Frontal cortex (tissue), 4 donors: ENCODE data around the gene ABCA3. TPM values are rescaled to one million over a fixed set of nuclear protein-coding genes. Genes with fewer than 3 reads are reported as not detected.
"Not testable (repeated sequence)": the region's sequence is repeated elsewhere in the genome, so short reads cannot be mapped to it uniquely, and the experiment has no call there.

Experiments used
- DNase-seq, 2 donors: peaks; one replicate each; pipeline ENCODE4 v3.0.0; 2012; ENCODE audit warnings: low spot score in 2 of 2
- FAIRE-seq: peaks from 2 replicates; lab custom pipeline; 2012; peaks lifted over from hg19 to GRCh38; lab: Jason Lieb, UNC
- total RNA-seq: library from RNA; depleted of rRNA; stranded (reverse); fragments of >200 nt; gene quantifications from one replicate; pipeline ENCODE4 v1.2.3, GENCODE V29; 2014
- donor health status: control.
- donor health status: control.
- donor health status: control.

Gene ABCA3
- 36.3 TPM for total RNA-seq

DNA sequence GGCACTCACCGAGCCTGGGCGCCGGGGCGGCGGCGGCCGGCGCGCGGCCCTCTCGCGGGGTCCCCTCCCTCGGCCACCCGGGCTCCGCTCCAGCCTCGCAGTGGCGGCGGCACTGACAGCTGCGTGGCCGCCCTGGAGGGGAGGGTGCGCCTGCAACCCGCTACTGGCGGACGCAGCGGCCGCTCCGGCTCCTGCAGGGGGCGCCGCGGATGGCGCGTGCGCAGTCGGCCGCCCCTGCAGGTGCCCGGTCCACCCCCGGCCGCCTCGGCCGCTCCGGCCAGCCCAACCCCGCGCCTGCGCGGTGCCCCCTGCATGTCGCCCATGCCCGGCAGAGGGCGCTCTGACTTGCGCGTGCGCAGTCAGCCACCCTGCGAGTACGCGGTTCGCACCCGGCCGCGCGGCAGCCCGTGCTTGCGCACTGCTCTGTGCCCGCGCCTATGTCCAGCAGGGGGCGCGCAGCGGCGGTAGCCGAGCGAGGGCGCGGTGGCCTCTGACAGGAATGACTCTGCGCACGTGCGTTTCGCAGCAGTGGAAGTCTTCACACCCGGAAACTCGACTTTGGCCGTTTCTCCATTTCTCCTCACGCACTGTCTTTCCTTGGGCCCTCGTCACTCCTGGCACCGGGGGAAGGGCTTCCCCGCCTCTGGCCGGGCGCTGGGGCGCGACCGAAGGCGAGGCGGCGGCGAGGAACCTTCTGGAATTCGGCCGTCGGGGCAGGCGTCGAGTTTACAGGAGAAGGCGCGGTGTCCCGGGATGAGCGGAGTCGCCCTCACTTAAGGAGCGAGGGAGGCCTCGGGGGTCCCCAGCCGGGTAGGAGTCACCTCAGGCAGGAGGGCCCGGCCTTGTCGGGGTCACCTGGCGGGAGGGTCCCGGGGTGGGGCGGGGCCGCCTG, at the start of gene ABCA3:
Gene ABCA3, minus strand, starts transcription at position 165 of the 892 bp plus-strand sequence. CDS start 14,262 bp downstream, outside the sequence.
- FAIRE-seq: no peak
- peak; percentile 98 to 99 for DNase-seq

DNA sequence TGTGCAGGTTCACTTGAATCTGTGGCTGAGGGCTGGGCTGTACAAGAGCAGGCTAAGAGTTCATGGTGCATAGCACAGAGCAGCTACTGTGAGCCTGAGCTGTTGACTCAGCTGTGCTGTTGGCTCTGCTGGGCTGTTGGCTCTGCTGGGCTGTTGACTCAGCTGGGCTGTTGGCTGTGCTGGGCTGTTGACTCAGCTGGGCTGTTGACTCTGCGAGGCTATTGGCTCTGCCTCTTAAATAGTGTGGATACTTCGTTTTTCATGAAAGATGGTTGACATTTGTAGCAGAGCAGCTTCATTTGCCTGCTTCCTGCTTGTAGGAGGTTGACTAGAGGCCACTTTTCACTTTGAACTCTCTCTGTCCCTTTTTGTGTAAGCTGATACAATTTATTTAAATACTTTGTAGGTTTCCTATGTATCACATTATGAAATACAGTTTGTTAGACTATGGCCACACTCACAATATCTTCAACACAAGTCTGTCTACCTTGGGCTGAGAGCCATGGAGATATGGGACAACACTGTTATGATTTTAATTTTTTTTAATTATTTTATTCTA, 48.4 kb upstream of the ABCA3 start:
- FAIRE-seq (no peak), DNase-seq (no peak)

DNA sequence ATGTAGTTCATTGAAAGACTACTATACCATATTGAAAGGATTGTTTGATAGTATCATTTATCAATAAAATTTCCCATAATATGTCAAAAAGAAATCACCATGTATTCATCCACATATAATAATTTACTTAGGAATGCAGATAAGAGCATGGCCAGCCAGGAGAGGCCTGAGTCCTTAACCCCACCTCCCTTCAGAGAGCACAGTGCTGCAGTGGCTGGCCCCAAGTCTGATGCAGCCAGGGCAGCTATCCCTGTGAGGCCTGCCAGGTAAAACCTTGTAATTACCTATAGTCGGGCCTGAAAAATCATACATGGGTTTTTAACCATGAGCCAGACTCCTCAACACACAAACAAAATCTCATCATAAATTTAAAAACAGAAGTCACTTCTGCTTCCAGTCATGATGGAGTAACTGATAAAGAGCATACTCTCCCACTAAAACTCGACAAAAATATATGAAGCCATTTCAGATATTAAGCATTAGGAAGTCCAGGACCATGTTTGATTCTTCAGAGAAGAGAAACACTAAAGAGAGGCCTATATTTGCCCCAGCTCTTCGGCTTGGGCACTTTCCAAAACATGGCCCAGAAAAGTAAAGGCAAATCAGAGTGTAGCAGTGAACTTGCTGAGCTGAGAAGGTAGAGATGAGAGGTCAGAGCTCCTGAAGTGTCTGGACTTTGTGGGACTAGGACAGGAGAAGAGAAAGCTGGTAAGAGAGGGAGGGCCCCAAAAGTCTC, 47.8 kb upstream of the ABCA3 start:
- no peak for FAIRE-seq
- DNase-seq: no peak

DNA sequence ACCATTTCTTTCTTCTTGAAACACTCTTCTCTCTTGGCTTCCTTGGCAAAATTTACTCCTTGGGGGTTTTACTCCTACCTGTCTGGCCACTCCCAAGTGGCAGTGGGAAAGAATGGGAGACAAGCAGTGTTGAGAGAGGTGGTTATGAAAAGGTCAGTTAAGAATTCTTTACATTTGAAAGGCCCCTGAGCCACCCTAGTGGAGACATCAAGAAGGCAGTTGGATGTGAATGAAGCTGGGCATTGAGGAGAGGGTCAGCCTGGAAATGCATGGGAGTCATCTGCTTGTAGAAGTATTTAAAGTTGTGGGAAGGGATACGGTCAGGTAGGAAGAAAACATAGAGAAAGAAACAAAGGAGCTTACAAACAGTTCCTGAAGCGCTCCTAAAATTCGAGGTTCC, 46.5 kb upstream of the ABCA3 start:
- DNase-seq (no peak), FAIRE-seq (no peak)

DNA sequence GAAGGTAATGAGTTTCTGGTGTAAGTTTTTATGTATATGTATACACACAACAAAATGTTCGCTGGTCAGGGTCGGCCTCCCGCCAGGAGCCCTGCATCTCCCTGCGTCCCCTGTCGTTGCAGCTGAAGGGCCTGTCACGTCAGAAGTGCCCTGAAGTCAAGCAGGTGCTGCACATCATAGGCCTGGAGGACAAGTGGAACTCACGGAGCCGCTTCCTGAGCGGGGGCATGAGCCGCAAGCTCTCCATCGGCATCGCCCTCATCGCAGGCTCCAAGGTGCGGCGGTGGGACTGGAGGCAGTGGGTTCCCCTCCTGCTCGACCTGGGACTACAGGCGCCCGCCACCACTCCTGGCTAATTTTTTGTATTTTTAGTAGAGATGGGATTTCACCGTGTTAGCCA, 45.5 kb upstream of the ABCA3 start:
- DNase-seq, FAIRE-seq: not testable (repeated sequence)

DNA sequence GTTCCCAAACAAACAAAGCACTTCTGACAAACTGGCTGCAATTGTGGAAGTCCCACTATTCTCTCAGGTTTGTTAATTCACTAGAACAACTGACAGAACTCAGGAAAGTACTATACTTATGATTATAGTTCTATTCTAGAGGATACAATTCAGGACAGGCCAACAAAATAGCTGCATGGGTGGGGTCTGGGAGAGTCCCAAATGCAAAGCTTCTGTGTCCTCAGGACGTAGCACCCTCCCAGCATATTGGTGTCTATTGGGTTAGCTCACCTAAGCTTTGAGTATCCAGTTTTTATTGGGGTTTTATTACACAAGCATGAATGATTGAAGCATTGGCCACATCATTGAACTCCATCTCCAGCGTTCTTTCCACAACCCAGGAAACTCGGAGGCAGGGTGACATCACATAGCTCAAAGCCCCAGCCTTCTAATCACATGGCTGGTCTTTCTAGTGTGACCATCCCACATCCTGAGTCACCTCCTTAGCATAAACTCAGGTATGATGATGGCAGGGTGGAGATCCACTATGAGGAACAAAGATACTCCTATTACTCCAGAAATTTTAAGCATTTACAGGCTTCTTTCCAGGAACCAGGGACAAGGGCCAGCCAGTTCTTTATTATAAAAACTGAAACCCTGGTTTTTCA, 44.8 kb upstream of the ABCA3 start:
- DNase-seq (no peak), FAIRE-seq (no peak)

DNA sequence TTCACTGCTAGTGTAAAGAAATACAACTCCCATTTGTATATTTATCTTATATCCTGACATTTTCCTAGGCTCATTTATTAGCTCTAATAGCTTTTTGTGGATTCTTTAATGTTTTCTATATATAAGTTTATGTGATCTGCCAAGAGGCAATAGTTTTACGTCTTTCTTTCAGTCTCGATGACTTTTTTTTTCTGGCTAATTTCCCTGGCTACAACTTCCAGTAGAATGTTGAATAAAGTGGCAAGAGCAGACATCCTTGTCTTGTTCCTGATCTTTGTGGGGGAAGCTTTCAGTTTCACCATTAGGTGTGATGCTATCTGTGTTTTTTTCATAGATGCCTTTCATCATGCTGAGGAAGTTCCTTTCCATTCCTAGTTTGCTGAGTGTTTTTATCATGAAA, 43.9 kb upstream of the ABCA3 start:
- FAIRE-seq (no peak), DNase-seq (no peak)

DNA sequence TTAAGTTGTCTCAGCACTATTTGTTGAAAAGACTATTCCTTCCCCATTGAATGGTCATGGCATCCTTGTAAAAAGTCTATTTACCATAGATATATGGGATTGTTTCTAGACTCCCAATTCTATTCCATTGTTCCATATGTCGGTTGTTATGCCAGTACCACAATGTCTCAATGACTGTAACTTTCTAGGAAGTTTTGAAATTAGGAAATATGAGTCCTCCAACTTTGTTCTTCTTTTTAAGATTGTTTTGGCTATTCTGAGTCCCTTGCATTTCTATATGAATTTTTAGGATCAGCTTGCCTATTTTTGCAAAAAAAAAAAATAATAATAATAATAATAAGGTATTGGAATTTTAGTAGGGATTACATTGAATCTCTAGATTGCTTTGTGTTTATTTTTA, 43.0 kb upstream of the ABCA3 start:
- no peak for FAIRE-seq

DNA sequence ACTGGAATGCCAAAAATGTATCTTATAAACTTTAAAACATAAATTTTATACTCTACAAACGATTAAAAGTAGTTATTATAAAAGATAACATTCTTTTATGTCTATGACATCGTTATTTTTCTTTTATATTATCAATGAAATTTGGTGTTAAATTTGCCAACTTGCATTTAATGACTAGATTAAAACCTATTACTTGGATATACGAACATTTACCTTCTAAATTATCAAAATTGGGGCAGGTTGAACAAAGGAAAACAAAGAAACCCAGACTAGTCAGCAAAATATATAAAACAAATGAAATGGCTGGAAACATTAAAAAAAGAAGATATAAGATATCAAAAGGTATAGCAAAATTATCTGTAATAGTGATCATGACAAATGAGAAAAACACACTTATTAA, 34.1 kb upstream of the ABCA3 start:
- FAIRE-seq (no peak), DNase-seq (no peak)

More for the DNA sequence above, 43.0 kb upstream of the ABCA3 start:
- no peak for DNase-seq

DNA sequence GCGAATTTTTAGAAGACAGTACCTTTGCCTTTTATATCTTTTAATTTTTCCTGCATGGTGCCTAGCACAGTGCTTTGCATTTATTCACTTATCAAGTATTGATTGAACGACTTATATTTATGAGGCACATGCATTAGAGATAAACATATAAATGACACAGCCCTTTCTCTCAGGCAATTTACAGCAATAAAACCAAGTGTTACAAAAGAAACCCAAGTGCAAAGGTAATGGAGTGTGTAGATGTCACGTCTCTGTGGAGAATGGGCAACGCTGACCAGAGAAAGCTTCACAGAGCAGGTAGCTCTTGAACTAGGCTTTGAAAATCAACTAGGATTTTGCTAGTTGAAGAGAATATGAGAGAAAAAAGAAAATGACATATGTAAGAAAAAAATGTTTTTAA, 32.6 kb upstream of the ABCA3 start:
- DNase-seq (no peak), FAIRE-seq (no peak)

DNA sequence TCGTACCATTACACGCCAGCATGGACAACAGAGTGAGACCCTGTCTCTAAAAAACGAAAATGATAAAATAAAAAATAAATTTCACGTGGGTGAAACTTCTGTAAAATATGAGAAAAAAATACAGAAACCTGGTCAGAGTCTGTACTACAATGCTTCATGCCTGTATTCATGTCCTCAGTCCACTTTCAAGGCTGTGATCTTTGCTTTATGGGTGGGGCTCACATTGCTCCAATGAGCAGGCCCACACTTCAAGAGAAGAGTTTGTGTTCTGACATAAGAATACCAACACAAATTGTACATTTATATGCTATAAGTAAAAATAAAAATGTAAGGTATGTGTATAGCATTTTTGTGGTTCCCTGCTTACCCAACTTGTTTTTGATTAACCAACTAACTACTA, 32.2 kb upstream of the ABCA3 start:
- DNase-seq (no peak), FAIRE-seq (no peak)

DNA sequence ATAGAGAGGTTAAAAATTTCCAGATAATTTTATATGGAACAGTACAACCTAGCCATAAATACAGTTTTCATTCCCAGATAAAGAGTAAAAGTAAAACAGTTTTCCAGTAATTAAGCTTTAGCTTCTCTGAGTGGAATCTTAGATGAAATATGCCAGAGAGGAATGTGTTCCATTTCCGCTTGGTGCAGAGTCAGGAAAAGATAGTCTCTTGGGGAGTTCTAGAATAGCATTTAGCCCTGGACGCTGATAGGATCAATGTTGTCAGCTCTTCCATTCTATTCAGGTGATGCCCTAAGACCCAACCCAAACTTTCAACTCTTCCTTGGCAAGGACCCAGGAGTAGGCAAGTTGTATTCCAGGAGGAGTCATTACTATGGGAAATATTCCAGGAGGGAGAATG, 30.9 kb upstream of the ABCA3 start:
- FAIRE-seq: no peak

DNA sequence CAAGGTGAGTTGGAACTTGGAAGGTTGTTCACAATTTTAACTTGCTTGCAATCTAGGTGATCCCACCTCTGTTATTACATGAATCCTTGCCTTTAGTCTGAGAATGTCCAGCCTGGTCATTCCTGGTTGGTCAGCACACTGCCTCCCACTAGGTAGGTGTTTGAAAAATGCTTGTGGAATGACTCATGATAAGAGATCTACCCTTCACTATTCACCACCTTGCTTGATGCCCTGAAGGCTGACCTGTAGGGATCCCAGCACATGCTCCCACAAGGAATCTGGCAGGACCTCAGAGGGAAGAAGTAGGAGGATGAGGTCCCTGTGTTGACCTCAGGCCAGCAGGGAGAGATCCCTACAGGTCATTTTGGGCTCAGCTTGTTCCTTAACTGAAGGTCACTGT, 30.2 kb upstream of the ABCA3 start:
- DNase-seq (no peak), FAIRE-seq (no peak)

More for the DNA sequence above, 30.9 kb upstream of the ABCA3 start:
- no peak for DNase-seq

DNA sequence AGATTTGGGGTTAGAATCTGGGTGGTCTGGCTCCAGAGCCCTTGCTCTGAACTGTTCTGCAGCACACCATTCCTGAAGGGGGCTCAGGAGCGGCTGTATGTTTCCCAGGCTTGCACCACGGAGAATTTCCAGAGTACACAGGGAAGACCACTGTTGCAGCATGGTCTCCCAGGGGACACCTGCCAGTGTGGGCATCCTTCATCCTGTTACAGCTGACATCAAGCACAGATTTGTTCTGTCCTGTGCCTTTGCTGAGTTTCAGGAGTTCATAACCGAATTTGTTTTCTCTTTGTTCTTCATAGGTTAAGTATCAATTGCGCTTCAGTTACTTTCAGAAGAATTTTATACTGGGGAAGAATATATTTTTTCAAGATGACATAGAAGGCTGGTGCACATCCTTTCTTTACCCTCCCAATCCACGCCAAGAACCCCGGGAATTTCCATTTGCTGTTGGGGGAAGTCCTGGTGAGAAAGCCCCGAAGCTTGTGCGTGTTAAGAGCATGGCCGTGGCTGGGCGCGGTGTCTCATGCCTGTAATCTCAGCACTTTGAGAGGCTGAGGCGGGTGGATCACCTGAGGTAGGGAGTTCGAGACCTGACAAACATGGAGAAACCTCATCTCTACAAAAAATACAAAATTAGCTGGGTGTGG, 26.3 kb upstream of the ABCA3 start:
- no peak for FAIRE-seq
- no peak for DNase-seq

DNA sequence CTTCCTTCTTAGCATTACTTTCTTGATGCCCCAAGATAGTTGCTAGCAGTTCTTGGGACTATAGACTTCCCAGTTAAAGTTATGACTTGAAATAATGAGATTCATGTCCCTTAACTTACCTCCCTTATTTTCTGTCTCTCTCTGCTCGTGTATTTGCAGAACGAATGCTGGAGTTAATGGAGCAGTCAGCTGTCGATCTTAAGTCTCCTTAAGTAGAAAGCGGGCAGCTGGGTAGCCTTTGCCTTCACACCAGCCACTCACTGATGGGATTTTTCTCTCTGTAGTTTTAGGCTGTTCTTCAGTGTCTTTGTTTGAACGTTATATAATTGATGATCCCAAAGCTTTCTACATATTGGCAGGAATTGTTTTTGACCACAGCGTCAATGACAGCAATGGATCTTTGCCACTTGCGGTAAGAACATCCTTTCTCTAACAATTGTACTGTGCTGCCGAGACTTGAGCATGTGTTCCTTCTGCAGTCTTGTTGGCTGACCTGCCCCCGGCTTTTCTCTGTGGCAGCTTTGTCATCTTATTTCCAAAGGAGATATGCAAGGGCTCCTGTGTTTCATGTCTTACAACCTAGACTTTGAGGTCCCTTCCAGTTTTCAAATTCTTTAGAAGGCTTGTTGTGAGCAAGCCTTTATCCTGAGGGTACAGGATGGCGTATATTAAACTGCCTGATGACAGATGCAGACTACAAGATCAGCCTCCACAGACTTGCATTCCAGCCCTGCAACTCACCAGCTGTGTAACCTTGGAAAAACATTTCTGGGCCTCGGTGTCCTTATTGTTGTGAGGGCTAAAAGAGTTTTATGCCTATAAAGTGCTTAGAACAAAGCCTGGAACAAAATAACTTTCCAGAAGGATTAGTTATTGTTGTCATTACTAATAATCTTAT, 25.1 kb upstream of the ABCA3 start:
- DNase-seq: no peak
- no peak for FAIRE-seq

DNA sequence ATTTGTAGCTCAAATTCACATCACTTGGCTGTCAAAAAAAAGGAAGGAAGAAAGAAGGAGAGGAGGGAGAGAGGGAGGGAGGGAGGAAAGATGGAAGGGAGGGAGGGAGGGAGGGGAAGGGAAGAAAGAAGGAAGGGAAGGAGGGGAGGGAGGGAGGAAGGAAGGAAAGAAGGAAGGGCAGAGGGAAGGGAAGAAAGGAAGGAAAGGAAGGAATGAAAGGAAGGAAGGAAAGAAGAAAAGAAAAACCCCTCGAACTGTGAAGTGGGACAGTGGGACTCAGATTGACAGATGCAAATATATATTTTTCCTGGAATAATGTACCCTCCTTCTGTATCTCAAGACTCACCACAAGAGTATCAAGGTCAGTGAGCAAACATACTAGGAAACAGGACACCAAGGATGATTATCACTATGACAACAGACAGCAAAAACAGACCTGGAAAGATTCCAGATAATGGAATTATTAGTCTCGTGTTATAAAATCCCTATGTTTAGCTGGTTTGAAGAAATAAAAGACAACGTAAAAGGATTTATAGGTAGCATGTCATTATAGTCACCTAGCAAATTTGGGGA, 24.2 kb upstream of the ABCA3 start:
- no peak for FAIRE-seq

DNA sequence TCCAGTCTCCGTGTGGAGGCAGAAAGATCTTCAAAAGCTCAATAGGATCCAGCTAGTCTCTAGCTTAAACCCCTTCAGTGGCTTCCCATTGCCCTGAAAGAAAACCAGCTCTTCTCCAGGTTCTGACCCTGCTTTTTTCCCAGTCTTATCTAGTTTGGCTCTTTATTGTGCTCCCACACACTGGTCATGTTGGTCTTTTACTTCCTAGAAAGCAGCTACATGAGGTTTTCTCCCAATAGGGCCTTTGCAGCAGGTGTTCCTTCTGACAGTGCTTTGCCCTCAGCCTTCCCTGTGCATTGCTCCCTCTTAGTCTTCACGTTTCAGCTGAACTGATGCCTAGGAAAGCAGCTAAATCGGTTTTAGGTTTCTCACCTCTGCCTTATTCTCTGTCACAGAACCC, 21.7 kb upstream of the ABCA3 start:
- FAIRE-seq (no peak), DNase-seq (no peak)

More for the DNA sequence above, 24.2 kb upstream of the ABCA3 start:
- no peak for DNase-seq

DNA sequence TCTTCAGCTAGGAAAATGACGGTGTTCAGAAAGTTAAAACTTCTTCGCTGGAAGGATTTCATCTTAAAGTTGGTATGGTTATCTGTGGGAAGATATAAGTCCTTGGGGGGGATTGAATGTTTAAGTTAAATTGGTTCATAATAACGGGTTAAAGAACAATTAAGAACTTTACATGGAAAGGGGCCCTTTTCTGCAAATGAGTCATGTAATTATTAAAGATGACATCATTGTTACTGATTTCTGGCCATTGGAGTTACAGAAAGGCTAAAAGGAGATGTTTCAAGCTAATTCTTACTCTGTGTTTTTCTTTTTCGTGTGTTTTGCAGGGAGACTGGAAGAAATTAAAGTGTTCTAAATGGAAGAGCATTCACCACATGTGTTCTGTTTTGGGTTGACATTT, 20.6 kb upstream of the ABCA3 start:
- FAIRE-seq (no peak), DNase-seq (no peak)

DNA sequence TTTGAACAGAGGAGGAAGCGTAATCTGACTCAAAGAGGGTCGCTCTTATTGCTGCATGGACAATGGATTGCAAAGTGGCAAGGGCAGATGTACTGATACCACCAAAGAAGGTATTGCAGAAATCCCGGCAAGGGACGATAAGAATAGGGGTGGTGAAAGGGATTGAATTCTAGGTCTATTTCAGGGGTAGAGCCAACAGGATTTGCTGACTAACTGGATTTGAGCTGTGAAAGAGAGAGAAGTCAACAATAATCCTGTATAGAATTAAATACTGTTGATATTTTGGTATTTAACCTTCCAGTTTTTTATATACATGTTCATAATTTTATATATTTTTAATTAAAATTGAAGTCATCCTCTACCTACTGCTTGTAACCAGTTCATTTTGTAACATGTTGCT, 19.4 kb upstream of the ABCA3 start:
- FAIRE-seq: no peak
- DNase-seq: no peak
